ENCODE results near the gene P2RY2. TPM values are rescaled to one million over a fixed set of nuclear protein-coding genes. Genes with fewer than 3 reads are reported as not detected.
"Not testable (repeated sequence)": the region's sequence is repeated elsewhere in the genome, so short reads cannot be mapped to it uniquely, and the experiment has no call there.

Gene P2RY2
- total RNA-seq, 5 donors from 2014 or later (not counting 1 experiment from before 2014, with no cell fraction given) = 0.12 TPM; not detected in 4

- Mint-ChIP-seq H3K9me3 (no peaks in the 10 kb centered on the region), H3K4me1 (peaks cover 0 to 6% (median 3%) of the 10 kb centered on the region in 3 donors), H3K27me3 (peaks cover 2 to 4% of the 10 kb centered on the region in 2 donors), H3K36me3 (no peaks in the 10 kb centered on the region), H3K27ac (no peak overlapping the region), H3K4me3 (no peak overlapping the region)
- no peak for ATAC-seq (replicated peaks in 1 of 4)
- Histone ChIP-seq H3K4me1 (ENCODE audit: control insufficient read depth in 1 of 2, extremely low read depth in 1 of 2, insufficient read depth in 2 of 2, low read length in 2 of 2) (no peaks in the 10 kb centered on the region), H3K4me3 (ENCODE audit: control insufficient read depth in 1 of 2, extremely low read depth in 1 of 2, low read length in 1 of 2) (no peak overlapping the region), H3K36me3 (ENCODE audit: control insufficient read depth in 2 of 2, extremely low read depth in 1 of 2, insufficient read depth in 1 of 2, low read length in 1 of 2) (no peaks in the 10 kb centered on the region), H3K27ac (ENCODE audit: low read length) (no peak overlapping the region), H3K27me3 (replicated peaks in 1 of 2; ENCODE audit: control insufficient read depth in 2 of 2, extremely low read depth in 1 of 2, insufficient read depth in 2 of 2, low read length in 1 of 2) (peaks cover 0 to 11% of the 10 kb centered on the region in 2 experiments), H3K9me3 (no peaks in the 10 kb centered on the region)
- ChIA-PET POLR2A (no interaction called here), CTCF (no interaction called here)
- 75% methylated on average over 2 of the region's 4 CpGs for WGBS (ENCODE audit: insufficient coverage)
- DNase-seq = no peak
Observed at GRCh38 chr11:73228268-73229134, 10.4 kb downstream of the P2RY2 start.

DNA sequence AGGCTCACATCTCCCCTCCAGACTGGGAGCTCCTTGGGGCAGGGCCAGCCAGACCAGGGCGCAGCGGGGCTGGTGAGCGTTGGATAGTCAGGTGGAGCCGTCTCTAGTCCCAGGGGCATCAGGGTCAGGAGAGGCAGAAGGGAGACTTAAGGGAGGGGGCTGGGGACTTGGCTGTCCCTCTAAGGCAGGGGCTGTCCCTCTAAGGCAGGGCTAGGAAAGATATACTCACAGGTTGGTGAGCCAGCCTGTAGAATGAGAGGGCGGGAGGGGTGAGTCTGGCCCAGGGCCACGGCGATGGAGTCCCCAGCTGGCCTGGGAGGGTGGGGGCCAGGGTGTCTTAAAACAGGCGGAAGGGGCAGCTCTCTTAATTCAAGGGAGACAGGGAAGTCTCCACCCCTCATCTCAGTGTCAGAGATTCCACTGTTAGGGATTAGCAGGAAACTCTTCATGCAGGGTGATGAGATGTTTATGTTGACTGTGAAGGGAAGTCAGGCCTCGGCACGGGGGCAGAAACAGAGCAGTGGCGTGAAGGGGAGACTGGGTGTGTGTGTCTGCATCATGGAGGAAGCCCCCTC is 11.3 kb downstream of the P2RY2 start:
- Histone ChIP-seq H3K9me3 (no peaks in the 10 kb centered on the region), H3K36me3 (ENCODE audit: control insufficient read depth in 2 of 2, extremely low read depth in 1 of 2, insufficient read depth in 1 of 2, low read length in 1 of 2) (no peaks in the 10 kb centered on the region), H3K4me1 (ENCODE audit: control insufficient read depth in 1 of 2, extremely low read depth in 1 of 2, insufficient read depth in 2 of 2, low read length in 2 of 2) (no peaks in the 10 kb centered on the region), H3K27me3 (replicated peaks in 1 of 2; ENCODE audit: control insufficient read depth in 2 of 2, extremely low read depth in 1 of 2, insufficient read depth in 2 of 2, low read length in 1 of 2) (peaks cover 0 to 6% of the 10 kb centered on the region in 2 experiments), H3K27ac (ENCODE audit: low read length) (no peak overlapping the region), H3K4me3 (ENCODE audit: control insufficient read depth in 1 of 2, extremely low read depth in 1 of 2, low read length in 1 of 2) (no peak overlapping the region)
- no peak overlapping the region for H3K4me3 Mint-ChIP-seq
- ChIA-PET POLR2A (no interaction called here), CTCF (no interaction called here)
- peaks cover 0 to 4% (median 3%) of the 10 kb centered on the region in 3 donors for H3K4me1 Mint-ChIP-seq
- H3K9me3 Mint-ChIP-seq = no peaks in the 10 kb centered on the region
- DNase-seq (no peak), ATAC-seq (replicated peaks in 1 of 4) (no peak)
- no peaks in the 10 kb centered on the region for H3K36me3 Mint-ChIP-seq
- WGBS (ENCODE audit: insufficient coverage) = 86% methylated on average over 3 of the region's 11 CpGs
- H3K27ac Mint-ChIP-seq = no peak overlapping the region
- H3K27me3 Mint-ChIP-seq = peaks cover 2 to 4% of the 10 kb centered on the region in 2 donors

DNA sequence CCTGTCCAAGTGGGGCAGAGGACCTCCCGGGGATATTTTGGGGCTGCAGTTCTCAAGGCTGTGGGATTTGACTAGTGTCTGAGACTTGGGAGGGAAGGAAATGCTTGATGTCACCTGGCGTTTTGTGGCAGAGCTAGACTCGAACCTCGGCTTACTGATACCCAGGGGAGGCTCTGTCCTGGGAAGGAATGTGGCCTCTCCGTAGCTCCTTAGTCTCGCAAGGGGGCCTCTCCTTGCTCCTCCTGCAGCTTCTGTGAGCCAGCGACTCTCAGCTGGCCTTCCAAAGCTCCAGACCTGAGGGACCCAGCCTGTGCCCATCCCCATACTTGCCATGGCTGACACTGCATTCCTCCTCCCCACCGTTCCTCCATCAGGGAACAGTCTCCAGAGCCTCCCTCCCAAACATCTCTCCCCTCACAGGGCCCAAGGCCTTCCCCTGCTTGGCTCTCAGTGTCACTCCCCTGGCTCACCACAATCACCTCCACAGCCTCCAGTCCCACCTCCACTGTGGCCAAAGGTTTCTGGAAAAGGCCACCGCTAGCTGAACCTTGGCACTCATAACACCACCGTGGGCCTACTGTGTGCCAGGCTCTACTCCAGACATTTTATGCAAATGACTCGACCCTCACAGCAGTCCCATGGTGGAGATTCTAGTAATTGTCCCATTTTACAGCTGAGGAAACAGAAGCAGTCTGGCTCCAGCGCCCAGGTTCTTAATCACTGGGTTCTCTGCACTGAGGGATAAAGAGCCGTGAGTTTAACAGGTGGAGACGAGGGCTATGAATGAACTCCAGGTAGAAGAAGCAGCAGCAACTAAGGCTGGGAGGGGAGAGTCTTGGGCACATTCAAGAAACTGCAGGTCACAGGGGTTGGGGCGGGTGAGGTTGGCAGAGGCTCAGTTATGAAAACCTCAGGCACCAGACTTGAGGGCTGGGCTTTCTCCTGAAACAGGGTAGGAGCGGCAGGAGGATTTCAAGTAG is 12.1 kb downstream of the P2RY2 start:
- H3K9me3 Mint-ChIP-seq = no peaks in the 10 kb centered on the region
- CTCF ChIA-PET = no interaction called here
- no peak overlapping the region for H3K4me3 ChIP-seq (ENCODE audit: control insufficient read depth in 1 of 2, extremely low read depth in 1 of 2, low read length in 1 of 2)
- no peaks in the 10 kb centered on the region for H3K36me3 ChIP-seq (ENCODE audit: control insufficient read depth in 2 of 2, extremely low read depth in 1 of 2, insufficient read depth in 1 of 2, low read length in 1 of 2)
- peaks cover 2 to 4% of the 10 kb centered on the region in 2 donors for H3K27me3 Mint-ChIP-seq
- H3K27ac Mint-ChIP-seq = peak overlapping the region in 1 of 2 donors; percentile 32
- DNase-seq = peak in 1 of 35 experiments; percentile 2
- H3K27me3 ChIP-seq (replicated peaks in 1 of 2; ENCODE audit: control insufficient read depth in 2 of 2, extremely low read depth in 1 of 2, insufficient read depth in 2 of 2, low read length in 1 of 2) = peaks cover 0 to 6% of the 10 kb centered on the region in 2 experiments
- no peaks in the 10 kb centered on the region for H3K4me1 ChIP-seq (ENCODE audit: control insufficient read depth in 1 of 2, extremely low read depth in 1 of 2, insufficient read depth in 2 of 2, low read length in 2 of 2)
- ATAC-seq (replicated peaks in 1 of 4) = no peak
- no peaks in the 10 kb centered on the region for H3K9me3 ChIP-seq
- WGBS (ENCODE audit: insufficient coverage) = 67% methylated on average over 12 of the region's 16 CpGs
- POLR2A ChIA-PET = no interaction called here
- H3K27ac ChIP-seq (ENCODE audit: low read length) = no peak overlapping the region
- no peaks in the 10 kb centered on the region for H3K4me1 Mint-ChIP-seq
- no peaks in the 10 kb centered on the region for H3K36me3 Mint-ChIP-seq
- no peak overlapping the region for H3K4me3 Mint-ChIP-seq

GRCh38 chr11:73230931-73231330 is 12.8 kb downstream of the P2RY2 start:
- Mint-ChIP-seq H3K27me3 (peaks cover 2 to 4% of the 10 kb centered on the region in 2 donors), H3K27ac (no peak overlapping the region), H3K36me3 (no peaks in the 10 kb centered on the region), H3K4me3 (no peak overlapping the region), H3K9me3 (no peaks in the 10 kb centered on the region), H3K4me1 (no peaks in the 10 kb centered on the region)
- Histone ChIP-seq H3K36me3 (ENCODE audit: control insufficient read depth in 2 of 2, extremely low read depth in 1 of 2, insufficient read depth in 1 of 2, low read length in 1 of 2) (no peaks in the 10 kb centered on the region), H3K4me1 (ENCODE audit: control insufficient read depth in 1 of 2, extremely low read depth in 1 of 2, insufficient read depth in 2 of 2, low read length in 2 of 2) (no peaks in the 10 kb centered on the region), H3K9me3 (no peaks in the 10 kb centered on the region), H3K27ac (ENCODE audit: low read length) (no peak overlapping the region), H3K27me3 (replicated peaks in 1 of 2; ENCODE audit: control insufficient read depth in 2 of 2, extremely low read depth in 1 of 2, insufficient read depth in 2 of 2, low read length in 1 of 2) (peaks cover 0 to 6% of the 10 kb centered on the region in 2 experiments), H3K4me3 (ENCODE audit: control insufficient read depth in 1 of 2, extremely low read depth in 1 of 2, low read length in 1 of 2) (no peak overlapping the region)
- WGBS (ENCODE audit: insufficient coverage) = no CpG with 5 or more reads among the region's 7 CpGs
- DNase-seq = no peak
- no peak for ATAC-seq (replicated peaks in 1 of 4)
- ChIA-PET POLR2A (no interaction called here), CTCF (interaction anchor here (0.6 to 0.7 kb wide), 3 partner anchors 59 to 512 kb away, joined by 3 read pairs; no protein-coding TSS in a partner anchor)

DNA sequence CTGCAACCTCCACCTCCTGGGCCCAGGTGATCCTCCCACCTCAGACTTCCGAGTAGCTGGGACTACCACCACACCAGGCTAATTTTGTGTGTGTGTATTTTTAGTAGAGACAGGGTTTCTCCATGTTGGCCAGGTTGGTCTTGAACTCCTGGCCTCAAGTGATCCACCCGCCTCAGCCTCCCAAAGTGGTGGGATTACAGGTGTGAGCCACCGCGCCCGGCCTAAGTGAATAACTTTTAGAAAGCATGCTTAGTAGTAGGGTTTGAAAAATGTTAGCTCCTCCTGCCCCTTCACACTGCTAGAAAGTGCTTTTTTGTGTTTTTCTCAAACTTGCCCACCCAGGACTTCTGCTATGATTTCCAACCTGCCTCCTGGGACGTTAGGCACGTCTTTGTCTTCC is 14.4 kb downstream of the P2RY2 start:
- H3K9me3 Mint-ChIP-seq; H3K4me3 ChIP-seq (ENCODE audit: control insufficient read depth in 1 of 2, extremely low read depth in 1 of 2, low read length in 1 of 2); H3K36me3 Mint-ChIP-seq; H3K36me3 ChIP-seq (ENCODE audit: control insufficient read depth in 2 of 2, extremely low read depth in 1 of 2, insufficient read depth in 1 of 2, low read length in 1 of 2); H3K4me3 Mint-ChIP-seq; H3K27me3 Mint-ChIP-seq; H3K27ac ChIP-seq (ENCODE audit: low read length); H3K27ac Mint-ChIP-seq; DNase-seq; H3K4me1 ChIP-seq (ENCODE audit: control insufficient read depth in 1 of 2, extremely low read depth in 1 of 2, insufficient read depth in 2 of 2, low read length in 2 of 2); POLR2A ChIA-PET; ATAC-seq (replicated peaks in 1 of 4); H3K4me1 Mint-ChIP-seq; H3K9me3 ChIP-seq; H3K27me3 ChIP-seq (replicated peaks in 1 of 2; ENCODE audit: control insufficient read depth in 2 of 2, extremely low read depth in 1 of 2, insufficient read depth in 2 of 2, low read length in 1 of 2): not testable (repeated sequence)
- CTCF ChIA-PET = interaction anchor here in 1 of 2 donors (0.5 kb wide), 1 partner anchor 241 kb away, joined by 5 read pairs; no protein-coding TSS in a partner anchor
- no CpG with 5 or more reads among the region's 7 CpGs for WGBS (ENCODE audit: insufficient coverage)

- Histone ChIP-seq H3K4me1 (ENCODE audit: control insufficient read depth in 1 of 2, extremely low read depth in 1 of 2, insufficient read depth in 2 of 2, low read length in 2 of 2) (no peaks in the 10 kb centered on the region), H3K4me3 (ENCODE audit: control insufficient read depth in 1 of 2, extremely low read depth in 1 of 2, low read length in 1 of 2) (no peak overlapping the region), H3K27me3 (replicated peaks in 1 of 2; ENCODE audit: control insufficient read depth in 2 of 2, extremely low read depth in 1 of 2, insufficient read depth in 2 of 2, low read length in 1 of 2) (peaks cover 0 to 13% of the 10 kb centered on the region in 2 experiments), H3K27ac (ENCODE audit: low read length) (no peak overlapping the region), H3K9me3 (no peaks in the 10 kb centered on the region), H3K36me3 (ENCODE audit: control insufficient read depth in 2 of 2, extremely low read depth in 1 of 2, insufficient read depth in 1 of 2, low read length in 1 of 2) (no peaks in the 10 kb centered on the region)
- Mint-ChIP-seq H3K27ac (no peak overlapping the region), H3K27me3 (peaks cover 4% of the 10 kb centered on the region in 2 donors), H3K9me3 (no peaks in the 10 kb centered on the region), H3K4me3 (no peak overlapping the region), H3K4me1 (no peaks in the 10 kb centered on the region), H3K36me3 (no peaks in the 10 kb centered on the region)
- CTCF ChIA-PET = no interaction called here
- DNase-seq (no peak), ATAC-seq (replicated peaks in 1 of 4) (no peak)
- POLR2A ChIA-PET = no interaction called here
Observed at GRCh38 chr11:73233211-73233610, 15.1 kb downstream of the P2RY2 start.
